BE2C (cell line): Measurements from ENCODE around the gene DYNLT2B.

Experiments used
- DNase-seq: peaks from one replicate; pipeline ENCODE4 v3.0.0-alpha.2; 2020
- H3K27me3 ChIP-seq: fragments of 250-450 bp; sonication (Bioruptor Pico); 2 replicates; pipeline ENCODE4 v1.5.1; 2020; ENCODE audit warnings: mild to moderate bottlenecking
- H3K36me3 ChIP-seq: fragments of 250-450 bp; sonication (Bioruptor Pico); 2 replicates; pipeline ENCODE4 v1.5.1; 2020; ENCODE audit warnings: mild to moderate bottlenecking
- H3K4me1 ChIP-seq: fragments of 250-450 bp; sonication (Bioruptor Pico); 2 replicates; pipeline ENCODE4 v1.5.1; 2020
- H3K4me3 ChIP-seq: 2 replicates; pipeline ENCODE4 v1.5.1; 2011; ENCODE audit warnings: low read depth, low read length
- H3K9me3 ChIP-seq: fragments of 250-450 bp; sonication (Bioruptor Pico); 2 replicates; pipeline ENCODE4 v1.5.1; 2020
- TF ChIP-seq, protein P1 (sequence below): IDR thresholded peaks from 2 replicates; pipeline ENCODE4 v1.5.1; 2012; ENCODE audit warnings: mild to moderate bottlenecking, low read depth, low read length

The DYNLT2B gene

DNA sequence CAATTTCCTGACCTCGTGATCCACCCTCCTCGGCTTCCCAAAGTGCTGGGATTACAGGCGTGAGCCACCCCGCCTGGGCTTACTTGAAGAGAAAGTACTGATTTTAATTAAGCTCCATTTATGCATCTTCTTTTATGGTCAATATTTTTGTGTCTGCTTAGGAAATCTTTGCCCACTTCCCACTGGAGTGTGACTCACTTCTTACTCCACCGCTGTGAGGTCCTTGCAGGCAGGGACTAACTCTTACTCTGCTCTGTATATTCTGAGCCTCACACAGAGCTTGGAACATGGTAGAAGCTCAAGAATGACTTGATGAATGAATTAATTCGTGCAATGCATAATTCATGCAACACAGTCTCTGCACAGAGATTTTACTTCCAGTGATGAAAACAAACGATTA lies 23.1 kb upstream of the DYNLT2B start:
- H3K27me3 ChIP-seq = no peaks in the 10 kb centered on the region
- no peak for DNase-seq
- H3K36me3 ChIP-seq = 0 out of 2 replicates have a peak, but pooled peaks cover 3% of the 10 kb centered on the region
- no peaks in the 10 kb centered on the region for H3K4me1 ChIP-seq
- TF ChIP-seq, protein P1, sequence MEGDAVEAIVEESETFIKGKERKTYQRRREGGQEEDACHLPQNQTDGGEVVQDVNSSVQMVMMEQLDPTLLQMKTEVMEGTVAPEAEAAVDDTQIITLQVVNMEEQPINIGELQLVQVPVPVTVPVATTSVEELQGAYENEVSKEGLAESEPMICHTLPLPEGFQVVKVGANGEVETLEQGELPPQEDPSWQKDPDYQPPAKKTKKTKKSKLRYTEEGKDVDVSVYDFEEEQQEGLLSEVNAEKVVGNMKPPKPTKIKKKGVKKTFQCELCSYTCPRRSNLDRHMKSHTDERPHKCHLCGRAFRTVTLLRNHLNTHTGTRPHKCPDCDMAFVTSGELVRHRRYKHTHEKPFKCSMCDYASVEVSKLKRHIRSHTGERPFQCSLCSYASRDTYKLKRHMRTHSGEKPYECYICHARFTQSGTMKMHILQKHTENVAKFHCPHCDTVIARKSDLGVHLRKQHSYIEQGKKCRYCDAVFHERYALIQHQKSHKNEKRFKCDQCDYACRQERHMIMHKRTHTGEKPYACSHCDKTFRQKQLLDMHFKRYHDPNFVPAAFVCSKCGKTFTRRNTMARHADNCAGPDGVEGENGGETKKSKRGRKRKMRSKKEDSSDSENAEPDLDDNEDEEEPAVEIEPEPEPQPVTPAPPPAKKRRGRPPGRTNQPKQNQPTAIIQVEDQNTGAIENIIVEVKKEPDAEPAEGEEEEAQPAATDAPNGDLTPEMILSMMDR = no peak
- no peaks in the 10 kb centered on the region for H3K9me3 ChIP-seq
- H3K4me3 ChIP-seq = no peak overlapping the region

DNA sequence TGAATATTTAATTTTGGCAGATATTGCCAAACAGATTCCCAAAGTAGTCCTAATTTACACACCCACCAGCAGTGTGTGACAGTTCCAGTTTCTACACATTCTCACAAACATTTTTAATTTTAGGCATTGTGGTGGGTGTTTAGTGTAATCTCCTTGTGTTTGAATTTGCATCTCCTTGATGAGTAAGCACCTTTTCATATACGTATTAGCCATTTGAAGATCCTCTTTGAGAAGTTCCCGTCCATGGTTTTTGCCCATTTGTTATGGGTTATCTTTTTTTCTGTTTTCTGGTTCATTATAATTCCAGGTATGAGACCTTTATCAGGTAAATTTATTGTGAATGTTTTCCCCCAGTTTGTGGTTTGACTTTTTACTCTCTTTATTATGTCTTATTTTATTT lies 22.4 kb upstream of the DYNLT2B start:
- no peaks in the 10 kb centered on the region for H3K36me3 ChIP-seq
- no peak for DNase-seq
- no peak overlapping the region for H3K4me3 ChIP-seq
- no peaks in the 10 kb centered on the region for H3K27me3 ChIP-seq
- no peaks in the 10 kb centered on the region for H3K4me1 ChIP-seq
- TF ChIP-seq, protein P1 = no peak
- H3K9me3 ChIP-seq = no peaks in the 10 kb centered on the region

DNA sequence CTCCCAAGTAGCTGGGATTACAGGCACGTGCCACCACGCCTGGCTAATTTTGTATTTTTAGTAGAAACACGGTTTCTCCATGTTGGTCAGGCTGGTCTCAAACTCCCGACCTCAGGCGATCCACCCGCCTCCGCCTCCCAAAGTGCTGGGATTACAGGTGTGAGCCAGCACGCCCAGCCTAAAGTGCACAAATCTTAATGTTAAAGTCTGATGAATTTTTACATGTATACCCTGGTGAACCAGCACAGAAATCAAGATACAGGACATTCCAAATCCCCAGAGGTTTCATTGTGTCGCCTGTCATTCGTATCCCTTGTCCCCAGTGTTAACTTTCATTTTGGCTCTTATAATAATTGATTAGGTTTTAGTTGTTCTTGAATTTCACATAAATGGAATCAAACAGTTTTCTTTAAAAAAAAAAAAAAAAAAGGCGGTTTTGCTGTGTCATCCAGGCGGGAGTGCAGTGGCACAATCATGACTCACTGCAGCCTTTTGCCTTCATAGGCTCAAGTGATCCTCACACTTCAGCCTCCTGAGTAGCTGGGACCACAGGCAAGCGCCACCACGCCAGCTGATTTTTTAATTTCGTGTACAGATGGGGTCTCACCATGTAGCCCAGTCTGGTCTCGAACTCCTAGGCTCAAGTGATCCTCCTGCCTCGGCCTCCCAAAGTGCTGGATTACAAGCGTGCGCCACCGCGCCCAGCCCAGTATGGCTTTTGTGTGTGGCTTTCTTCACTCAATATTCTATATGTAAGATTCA lies 21.6 kb upstream of the DYNLT2B start:
- TF ChIP-seq, protein P1 = no peak
- DNase-seq = no peak
- H3K36me3 ChIP-seq = no peaks in the 10 kb centered on the region
- no peak overlapping the region for H3K4me3 ChIP-seq
- no peaks in the 10 kb centered on the region for H3K27me3 ChIP-seq
- no peaks in the 10 kb centered on the region for H3K9me3 ChIP-seq
- H3K4me1 ChIP-seq = no peaks in the 10 kb centered on the region

DNA sequence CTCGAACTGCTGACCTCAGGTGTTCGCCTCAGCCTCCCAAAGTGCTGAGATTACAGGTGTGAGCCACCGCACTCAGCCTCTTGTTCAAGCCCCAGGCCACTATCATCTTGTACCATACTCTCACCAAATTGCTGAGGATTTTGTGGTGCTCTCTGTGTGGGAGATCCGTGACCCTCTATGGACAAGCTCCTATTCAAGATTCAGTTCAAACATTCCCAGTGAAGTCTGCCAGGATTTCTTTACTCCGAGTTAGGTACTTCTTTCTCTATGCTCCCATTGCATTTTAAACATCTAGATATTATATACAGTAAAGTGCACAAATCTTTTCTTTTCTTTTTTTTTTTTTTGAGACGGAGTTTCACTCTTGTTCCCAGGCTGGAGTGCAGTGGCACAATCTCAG lies 21.0 kb upstream of the DYNLT2B start:
- no peaks in the 10 kb centered on the region for H3K36me3 ChIP-seq
- no peaks in the 10 kb centered on the region for H3K4me1 ChIP-seq
- DNase-seq = no peak

DNA sequence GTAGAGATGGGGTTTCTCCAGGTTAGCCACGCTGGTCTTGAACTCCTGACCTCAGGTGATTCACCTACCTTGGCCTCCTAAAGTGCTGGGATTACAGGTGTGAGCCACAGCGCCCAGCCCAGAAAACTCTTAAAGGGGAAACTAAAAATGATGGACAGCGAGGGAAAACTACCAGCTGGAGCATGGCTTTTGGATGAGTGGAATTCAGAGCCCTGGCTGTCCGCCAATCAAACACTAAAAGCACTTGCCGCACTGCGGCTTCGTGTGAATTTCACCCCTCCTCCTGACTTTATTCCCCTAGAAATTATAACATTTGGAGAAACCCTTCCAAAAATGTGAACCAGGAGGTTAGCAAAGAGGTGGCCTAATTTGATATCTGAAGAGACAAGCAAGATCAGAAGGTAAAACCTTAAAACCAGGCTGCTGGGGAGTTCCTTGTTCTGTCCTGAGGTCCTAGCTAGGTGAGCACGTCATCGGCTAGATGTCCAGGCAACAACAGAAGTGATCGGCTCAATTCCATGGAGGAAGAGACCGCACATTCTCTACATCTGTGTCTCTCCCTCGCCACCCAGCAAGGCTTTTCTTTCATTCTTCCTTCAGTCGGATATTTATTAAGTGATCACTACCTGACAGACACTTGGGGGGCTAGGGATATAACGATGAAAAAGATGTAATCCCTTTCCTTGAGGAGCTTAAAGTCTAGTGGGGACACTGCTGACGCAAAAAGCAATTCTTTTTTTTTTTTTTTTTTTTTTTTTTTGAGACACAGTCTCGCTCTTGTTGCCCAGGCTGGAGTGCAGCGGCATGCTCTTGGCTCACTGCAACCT lies 18.5 kb upstream of the DYNLT2B start:
- Histone ChIP-seq H3K27me3 (no peaks in the 10 kb centered on the region), H3K4me1 (no peaks in the 10 kb centered on the region), H3K4me3 (no peak overlapping the region), H3K36me3 (no peaks in the 10 kb centered on the region), H3K9me3 (no peaks in the 10 kb centered on the region)
- DNase-seq = no peak
- TF ChIP-seq, protein P1 = no peak

More for the DNA sequence above, 21.0 kb upstream of the DYNLT2B start:
- Histone ChIP-seq H3K4me3 (no peak overlapping the region), H3K9me3 (no peaks in the 10 kb centered on the region), H3K27me3 (no peaks in the 10 kb centered on the region)
- TF ChIP-seq, protein P1 = no peak

DNA sequence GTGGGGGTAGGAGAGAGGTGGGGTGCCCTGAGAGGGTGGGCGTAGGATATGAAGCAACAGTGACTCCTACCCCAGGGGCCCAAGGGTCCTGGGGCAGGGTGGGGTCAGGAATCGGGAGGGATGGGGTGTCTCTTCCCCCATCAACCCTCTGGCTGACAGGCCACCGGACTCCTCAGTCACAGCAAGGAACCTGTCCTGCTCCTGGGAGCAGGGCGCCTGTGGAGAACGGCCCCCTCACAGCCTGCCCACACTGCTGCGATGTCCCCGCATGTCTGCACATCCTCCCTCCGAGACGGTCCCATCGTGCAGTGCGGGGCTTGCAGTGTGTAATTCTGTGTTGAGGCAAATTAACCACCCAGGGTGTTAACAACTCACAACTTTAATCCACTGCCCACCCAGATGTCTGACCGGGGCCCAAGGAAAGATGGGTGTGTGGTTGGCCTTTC lies 17.5 kb upstream of the DYNLT2B start:
- TF ChIP-seq, protein P1 = no peak
- H3K4me1 ChIP-seq = no peaks in the 10 kb centered on the region
- no peaks in the 10 kb centered on the region for H3K27me3 ChIP-seq
- H3K4me3 ChIP-seq = no peak overlapping the region
- no peaks in the 10 kb centered on the region for H3K9me3 ChIP-seq
- DNase-seq = no peak
- H3K36me3 ChIP-seq = no peaks in the 10 kb centered on the region
